ENCODE measurements around the gene DNAJC1.
"Not testable (repeated sequence)": the region's sequence is repeated elsewhere in the genome, so short reads cannot be mapped to it uniquely, and the experiment has no call there.

The DNAJC1 gene

GRCh38 chr10:21894648-21895342 is 108.7 kb downstream of the DNAJC1 start:
- FAIRE-seq, result no peak

GRCh38 chr10:21891439-21891838 is 112.1 kb downstream of the DNAJC1 start:
- no peak for FAIRE-seq

GRCh38 chr10:21889477-21890275 is 113.9 kb downstream of the DNAJC1 start:
- FAIRE-seq, result no peak

GRCh38 chr10:21888959-21889358 is 114.6 kb downstream of the DNAJC1 start:
- no peak for FAIRE-seq

- FAIRE-seq, result no peak
Measured at GRCh38 chr10:21885940-21886339, 117.6 kb downstream of the DNAJC1 start.

GRCh38 chr10:21873198-21873597 is 130.3 kb downstream of the DNAJC1 start:
- FAIRE-seq, result no peak

- FAIRE-seq, result not testable (repeated sequence)
Measured at GRCh38 chr10:21872771-21873170, 130.8 kb downstream of the DNAJC1 start.

- no peak for FAIRE-seq
Measured at GRCh38 chr10:21870849-21871248, 132.7 kb downstream of the DNAJC1 start.

- FAIRE-seq, result not testable (repeated sequence)
Measured at GRCh38 chr10:21869087-21869486, 134.4 kb downstream of the DNAJC1 start.

GRCh38 chr10:21860718-21861117 is 142.8 kb downstream of the DNAJC1 start:
- FAIRE-seq, result no peak

GRCh38 chr10:21858455-21858854 is 145.1 kb downstream of the DNAJC1 start:
- FAIRE-seq, result no peak

GRCh38 chr10:21849607-21850006 is 153.9 kb downstream of the DNAJC1 start:
- FAIRE-seq, result no peak

- FAIRE-seq, result no peak
Measured at GRCh38 chr10:21843645-21844044, 159.9 kb downstream of the DNAJC1 start.

- not testable (repeated sequence) for FAIRE-seq
Measured at GRCh38 chr10:21841273-21841672, 162.3 kb downstream of the DNAJC1 start.

- FAIRE-seq, result not testable (repeated sequence)
Measured at GRCh38 chr10:21837487-21837886, 166.0 kb downstream of the DNAJC1 start.

- FAIRE-seq, result not testable (repeated sequence)
Measured at GRCh38 chr10:21834574-21834973, 169.0 kb downstream of the DNAJC1 start.

- no peak for FAIRE-seq
Measured at GRCh38 chr10:21832821-21833130, 170.8 kb downstream of the DNAJC1 start.

- FAIRE-seq, result no peak
Measured at GRCh38 chr10:21831986-21832820, 171.3 kb downstream of the DNAJC1 start.

- FAIRE-seq, result no peak
Measured at GRCh38 chr10:21830037-21830436, 173.5 kb downstream of the DNAJC1 start.

- FAIRE-seq, result no peak
Measured at GRCh38 chr10:21827308-21827707, 176.2 kb downstream of the DNAJC1 start.

GRCh38 chr10:21826725-21827124 is 176.8 kb downstream of the DNAJC1 start:
- no peak for FAIRE-seq

- no peak for FAIRE-seq
Measured at GRCh38 chr10:21825345-21825744, 178.2 kb downstream of the DNAJC1 start.

GRCh38 chr10:21824409-21824808 is 179.1 kb downstream of the DNAJC1 start:
- no peak for FAIRE-seq

GRCh38 chr10:21823617-21824016 is 179.9 kb downstream of the DNAJC1 start:
- FAIRE-seq, result no peak
